CD14-positive monocyte (primary cell): ENCODE results near the gene QPCTL. TPM values are rescaled to one million over a fixed set of nuclear protein-coding genes. Genes with fewer than 3 reads are reported as not detected.

ENCODE experiments used
- DNase-seq, 3 donors: peaks; one replicate each; pipeline ENCODE4 v3.0.0-alpha.2; 2011 to 2022
- H2AFZ ChIP-seq: 2 replicates; pipeline ENCODE4 v1.6.0; 2012; ENCODE audit warnings: mild to moderate bottlenecking, low read depth, low read length, inconsistent platforms; ENCODE audit not compliant: insufficient read depth, poor library complexity, severe bottlenecking
- H3K27ac ChIP-seq, 2 donors: 1 replicate in 1 of 2; 2 replicates in 1 of 2; pipeline ENCODE4 v1.5.1; 2012 to 2013; ENCODE audit warnings: low read length in 2 of 2, control low read depth in 1 of 2, inconsistent platforms in 1 of 2, low read depth in 1 of 2, mild to moderate bottlenecking in 1 of 2
- H3K27me3 ChIP-seq, 2 donors: one replicate each; pipeline versions ENCODE4 v1.6.0 to v1.6.1; 2011 to 2013; ENCODE audit warnings: low read length in 2 of 2; ENCODE audit not compliant: control insufficient read depth in 2 of 2, insufficient read depth in 2 of 2
- H3K36me3 ChIP-seq, 2 donors: replicated peaks in 1 of 2; 1 replicate in 1 of 2; 2 replicates in 1 of 2; pipeline versions ENCODE4 v1.5.1 to v1.6.1; 2012 to 2013; ENCODE audit warnings: low read length in 2 of 2, control low read depth in 1 of 2, inconsistent platforms in 1 of 2, mild to moderate bottlenecking in 1 of 2; ENCODE audit not compliant: insufficient read depth in 2 of 2, control insufficient read depth in 1 of 2
- H3K4me1 ChIP-seq, 2 donors: 1 replicate in 1 of 2; 2 replicates in 1 of 2; pipeline versions ENCODE4 v1.5.1 to v1.6.1; 2012 to 2013; ENCODE audit warnings: low read length in 2 of 2, control low read depth in 1 of 2, inconsistent platforms in 1 of 2, mild to moderate bottlenecking in 1 of 2, moderate library complexity in 1 of 2; ENCODE audit not compliant: insufficient read depth in 2 of 2, control insufficient read depth in 1 of 2
- H3K4me2 ChIP-seq: replicated peaks from 2 replicates; pipeline ENCODE3; 2012; ENCODE audit warnings: low read length, moderate library complexity, mild to moderate bottlenecking; ENCODE audit not compliant: poor library complexity, severe bottlenecking; ENCODE audit errors: extremely low read depth
- H3K4me3 ChIP-seq, 3 experiments: fragments of 200-600 bp in 1 of 3; sonication (generic) in 1 of 3; replicated peaks in 1 of 3; 1 replicate in 2 of 3; 2 replicates in 1 of 3; pipeline ENCODE4 v1.5.1; 2011 to 2013; ENCODE audit warnings: low read length in 3 of 3, mild to moderate bottlenecking in 3 of 3, control low read depth in 2 of 3, low read depth in 2 of 3, inconsistent platforms in 1 of 3, moderate library complexity in 1 of 3
- H3K79me2 ChIP-seq: 2 replicates; pipeline ENCODE4 v1.6.0; 2012; ENCODE audit warnings: mild to moderate bottlenecking, control low read depth, inconsistent platforms, low read length, moderate library complexity; ENCODE audit not compliant: insufficient read depth
- H3K9ac ChIP-seq: 2 replicates; pipeline ENCODE4 v1.6.0; 2017; ENCODE audit warnings: low read length, mild to moderate bottlenecking; ENCODE audit not compliant: insufficient read depth, poor library complexity, severe bottlenecking
- H3K9me3 ChIP-seq, 2 donors: replicated peaks in 1 of 2; 1 replicate in 1 of 2; 2 replicates in 1 of 2; pipeline versions ENCODE4 v1.5.1 to v1.6.1; 2012 to 2013; ENCODE audit warnings: low read length in 2 of 2, control low read depth in 1 of 2; ENCODE audit not compliant: control insufficient read depth in 1 of 2, insufficient read depth in 1 of 2
- H4K20me1 ChIP-seq: 2 replicates; pipeline ENCODE4 v1.6.0; 2012; ENCODE audit warnings: mild to moderate bottlenecking, low read length, control low read depth, moderate library complexity; ENCODE audit not compliant: insufficient read depth
- H3K27ac Mint-ChIP-seq, 7 donors: one replicate each; pipeline ENCODE4 v1.8.0; 2020; ENCODE audit warnings: mild to moderate bottlenecking in 7 of 7, mixed read lengths in 7 of 7, moderate library complexity in 6 of 7, inconsistent platforms in 2 of 7
- H3K27me3 Mint-ChIP-seq, 3 donors: one replicate each; pipeline ENCODE4 v1.8.0; 2021 to 2022; ENCODE audit warnings: low read depth in 3 of 3, mild to moderate bottlenecking in 3 of 3, mixed read lengths in 3 of 3, moderate library complexity in 3 of 3, inconsistent platforms in 1 of 3
- H3K36me3 Mint-ChIP-seq, 2 donors: one replicate each; pipeline ENCODE4 v1.8.0; 2020; ENCODE audit warnings: mixed read lengths in 2 of 2, inconsistent platforms in 1 of 2, mild to moderate bottlenecking in 1 of 2
- H3K4me1 Mint-ChIP-seq: one replicate; pipeline ENCODE4 v1.8.0; 2020; ENCODE audit warnings: mild to moderate bottlenecking, mixed read lengths
- H3K4me3 Mint-ChIP-seq, 2 donors: one replicate each; pipeline ENCODE4 v1.8.0; 2020; ENCODE audit warnings: mild to moderate bottlenecking in 2 of 2, mixed read lengths in 2 of 2, moderate library complexity in 1 of 2
- H3K9me3 Mint-ChIP-seq, 7 donors: one replicate each; pipeline ENCODE4 v1.8.0; 2020 to 2022; ENCODE audit warnings: mixed read lengths in 7 of 7, mild to moderate bottlenecking in 6 of 7, moderate library complexity in 6 of 7, inconsistent platforms in 2 of 7
- CTCF ChIP-seq: fragments of 200-600 bp; IDR thresholded peaks from one replicate; pipeline ENCODE4 v1.8.0; 2022; ENCODE audit warnings: antibody characterized with exemption, mild to moderate bottlenecking
- WGBS: methylation state at CpG from one replicate; pipeline ENCODE4 v1.1.5; 2013; ENCODE audit warnings: missing lambda C conversion rate; ENCODE audit not compliant: insufficient coverage; 5-methylcytosine and 5-hydroxymethylcytosine counted together
- intact Hi-C, 2 donors: fragments of 100-400 bp; cut with micrococcal nuclease; formaldehyde crosslinking; loops; one replicate each; pipeline versions ENCODE4 v1.15.0 to v1.15.1; 2023
- polyA plus RNA-seq, 3 donors: library from polyadenylated mRNA; depleted of rRNA in 1 of 3; unstranded in 2 of 3; stranded (reverse) in 1 of 3; fragments of 300-500 nt in 2 of 3; fragments of >200 nt in 1 of 3; fragmentation: Illumina TruSeq in 2 of 3; gene quantifications; 1 replicate in 2 of 3; 2 replicates in 1 of 3; pipeline ENCODE4 v1.2.3, GENCODE V29; 2012 to 2021

The QPCTL gene
- polyA plus RNA-seq, 3 donors, result 0.46 to 3.0 (median 0.90) TPM

- Histone ChIP-seq H3K27me3 (peaks cover 0 to 6% of the 10 kb centered on the region in 2 donors), H3K79me2 (no peaks in the 10 kb centered on the region), H3K4me1 (peaks cover 16 to 17% of the 10 kb centered on the region in 2 donors), H3K4me3 (no peak overlapping the region), H3K9me3 (no peaks in the 10 kb centered on the region), H3K4me2 (peak overlapping the region; percentile 37), H4K20me1 (no peaks in the 10 kb centered on the region), H3K27ac (peak overlapping the region in 1 of 2 donors; percentile 59), H3K9ac (no peak overlapping the region), H3K36me3 (no peaks in the 10 kb centered on the region), H2AFZ (peak overlapping the region; percentile 71)
- no peaks in the 10 kb centered on the region for H3K36me3 Mint-ChIP-seq
- intact Hi-C loops, result loop anchor here in 1 of 2 donors (10.0 kb wide), 1 partner anchor 125 kb away; the partner anchor contains the start of genes FOXA3 and SYMPK
- DNase-seq, result peak; percentile 21 to 64 (median 49)
- WGBS, result 43% methylated on average over 4 of the region's 10 CpGs
- H3K27me3 Mint-ChIP-seq, result peaks cover 18 to 29% (median 25%) of the 10 kb centered on the region in 3 donors
- peaks cover 16% of the 10 kb centered on the region for H3K4me1 Mint-ChIP-seq
- H3K4me3 Mint-ChIP-seq, result peak overlapping the region in 1 of 2 donors; percentile 70
- H3K27ac Mint-ChIP-seq, result peak overlapping the region; percentile 43 to 87 (median 82)
- H3K9me3 Mint-ChIP-seq, result peaks cover 0 to 1% (median 0%) of the 10 kb centered on the region in 7 donors
- TF ChIP-seq CTCF, result no peak
Observed at GRCh38 chr19:45739498-45740439, 47.3 kb downstream of the QPCTL start.

DNA sequence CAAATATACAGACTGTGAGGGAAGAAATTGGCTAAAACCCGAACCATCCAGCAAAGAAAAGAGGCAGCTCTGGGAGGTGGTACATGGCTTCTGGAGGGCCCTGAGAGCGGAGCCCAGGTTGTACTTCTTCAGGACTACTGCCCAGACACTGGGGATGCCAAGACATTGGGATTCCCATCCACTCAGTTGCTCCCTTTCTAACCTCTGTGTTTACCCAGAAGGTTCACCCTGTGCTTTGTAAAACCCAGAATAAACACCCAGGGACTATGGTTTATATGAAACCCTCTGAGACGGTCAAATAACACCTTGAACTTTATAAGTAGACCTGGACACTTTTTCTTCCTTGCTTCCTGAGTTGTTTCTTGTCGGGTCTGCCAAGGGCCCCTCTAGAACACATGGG is 50.5 kb downstream of the QPCTL start:
- 100% methylated on average over 2 of the region's 4 CpGs for WGBS
- no peak overlapping the region for H3K27ac Mint-ChIP-seq
- peaks cover 16 to 17% of the 10 kb centered on the region in 2 donors for H3K4me1 ChIP-seq
- H3K27me3 Mint-ChIP-seq, result peaks cover 31 to 46% (median 41%) of the 10 kb centered on the region in 3 donors
- H3K36me3 Mint-ChIP-seq, result no peaks in the 10 kb centered on the region
- no peaks in the 10 kb centered on the region for H4K20me1 ChIP-seq
- no peaks in the 10 kb centered on the region for H3K36me3 ChIP-seq
- peaks cover 16% of the 10 kb centered on the region for H3K4me1 Mint-ChIP-seq
- no peak overlapping the region for H3K27ac ChIP-seq
- H3K9me3 Mint-ChIP-seq, result peaks cover 0 to 1% (median 0%) of the 10 kb centered on the region in 7 donors
- no peak overlapping the region for H3K4me3 ChIP-seq
- H3K4me2 ChIP-seq, result no peak overlapping the region
- DNase-seq, result no peak
- no peaks in the 10 kb centered on the region for H3K79me2 ChIP-seq
- no peak overlapping the region for H2AFZ ChIP-seq
- H3K9ac ChIP-seq, result no peak overlapping the region
- no peak for TF ChIP-seq CTCF
- H3K4me3 Mint-ChIP-seq, result no peak overlapping the region
- no peaks in the 10 kb centered on the region for H3K9me3 ChIP-seq
- H3K27me3 ChIP-seq, result peaks cover 0 to 15% of the 10 kb centered on the region in 2 donors
- intact Hi-C loops, result no loop called here
